Ovary (tissue), 9 donors: ENCODE measurements around the gene ARHGAP10. TPM values are rescaled to one million over a fixed set of nuclear protein-coding genes. Genes with fewer than 3 reads are reported as not detected.
A peak's percentile ranks its signal among the peaks of the same experiment; 100 is the strongest.

Experiments
- DNase-seq, 5 donors: peaks; one replicate each; pipeline ENCODE4 v3.0.0-alpha.2; 2019 to 2020
- H3K27ac ChIP-seq, 2 donors: fragments of 200-600 bp; one replicate each; pipeline versions ENCODE4 v1.5.1 to v1.8.0; 2019 to 2022
- H3K27me3 ChIP-seq: fragments of 200-600 bp; one replicate; pipeline ENCODE4 v1.8.0; 2022
- H3K36me3 ChIP-seq: fragments of 200-600 bp; sonication (generic); one replicate; pipeline ENCODE4 v1.5.1; 2019
- H3K4me1 ChIP-seq: one replicate; pipeline ENCODE4 v1.8.1; 2013; ENCODE audit warnings: mild to moderate bottlenecking, moderate library complexity; ENCODE audit not compliant: insufficient read depth
- H3K4me3 ChIP-seq: fragments of 200-600 bp; sonication (generic); one replicate; pipeline ENCODE4 v1.5.1; 2017
- H3K9me3 ChIP-seq, 2 donors: fragments of 200-600 bp in 1 of 2; sonication (generic) in 1 of 2; one replicate each; pipeline versions ENCODE4 v1.5.1 to v1.8.1; 2013 to 2019; ENCODE audit warnings: mild to moderate bottlenecking in 1 of 2, moderate library complexity in 1 of 2
- CTCF ChIP-seq, 3 donors: fragments of 450-650 bp in 2 of 3; fragments of 200-600 bp in 1 of 3; IDR thresholded peaks; one replicate each; pipeline versions ENCODE4 v1.5.1 to v1.8.0; 2016 to 2022; ENCODE audit warnings: antibody characterized with exemption in 3 of 3, mild to moderate bottlenecking in 1 of 3
- EP300 ChIP-seq: sonication (generic); formaldehyde crosslinking; IDR thresholded peaks from one replicate; pipeline ENCODE4 v1.6.1; 2017; ENCODE audit warnings: antibody characterized with exemption
- POLR2A ChIP-seq: fragments of 450-650 bp; IDR thresholded peaks from one replicate; pipeline ENCODE4 v1.6.1; 2017; ENCODE audit warnings: antibody characterized with exemption, mild to moderate bottlenecking, moderate library complexity
- WGBS, 3 donors: extraction: QIAGEN DNeasy Blood & Tissue Kit in 1 of 3; methylation state at CpG; one replicate each; pipeline versions ENCODE4 v1.1.5 to v1.1.7; 2013 to 2017; 5-methylcytosine and 5-hydroxymethylcytosine counted together
- intact Hi-C, 4 donors: fragments of 100-400 bp; cut with DNase I; formaldehyde crosslinking; loops; one replicate each; pipeline versions ENCODE4 v1.11.0 to v1.15.1; 2022 to 2023
- polyA plus RNA-seq, 2 donors: library from polyadenylated mRNA; stranded (reverse); fragments of 200-250 nt in 1 of 2; fragments of 350-450 nt in 1 of 2; fragmentation: Illumina TruSeq in 1 of 2; extraction: RNeasy Lipid Tissue Mini Kit (QIAGEN cat#74804) in 1 of 2; gene quantifications; one replicate each; pipeline ENCODE4 v1.2.3, GENCODE V29; 2013 to 2014
- total RNA-seq, 7 donors: library from RNA; depleted of rRNA in 2 of 7; stranded (reverse); fragments of >200 nt in 2 of 7; fragmentation: NEBNext Ultra II Directional in 3 of 7; extraction: Animal tissue kit (Norgen Biotek cat#: 25700) in 3 of 7; gene quantifications; one replicate each; pipeline versions ENCODE4 v1.1.0 to v1.2.4, GENCODE V29; 2016 to 2023
- donor health status: DM: no; HTN: no; CAD: no; lungs with moderate emphysema.
- donor health status: DM: no; HTN: no; CAD: no.
- donor health status: Bipolar disorder and iron deficiency.
- donor health status: DM: yes; HTN: yes; CAD: no.
- donor health status: DM: no; HTN: no; CAD: no.
- donor health status: DM: yes; HTN: yes; CAD: no.

The ARHGAP10 gene
- total and polyA plus RNA-seq, 9 donors = 37.1 to 76.7 (median 63.8) TPM

GRCh38 chr4:147813973-147814372 is 82.1 kb downstream of the ARHGAP10 start:
- intact Hi-C loops = loop anchor here in 1 of 4 donors (10.0 kb wide), 1 partner anchor 79 kb away; the partner anchor contains the start of gene ARHGAP10
- H3K9me3 ChIP-seq = no peaks in the 10 kb centered on the region
- peaks cover 34% of the 10 kb centered on the region for H3K4me1 ChIP-seq
- no peak overlapping the region for H3K27ac ChIP-seq
- H3K36me3 ChIP-seq = no peaks in the 10 kb centered on the region
- WGBS, 3 donors = 71 to 75% (median 71%) methylated on average over 6 of the region's 6 CpGs
- no peak for TF ChIP-seq POLR2A
- TF ChIP-seq EP300 = no peak
- no peak for TF ChIP-seq CTCF (IDR thresholded peaks at IDR 0.05)
- H3K4me3 ChIP-seq = no peak overlapping the region
- no peak for DNase-seq
- no peaks in the 10 kb centered on the region for H3K27me3 ChIP-seq

DNA sequence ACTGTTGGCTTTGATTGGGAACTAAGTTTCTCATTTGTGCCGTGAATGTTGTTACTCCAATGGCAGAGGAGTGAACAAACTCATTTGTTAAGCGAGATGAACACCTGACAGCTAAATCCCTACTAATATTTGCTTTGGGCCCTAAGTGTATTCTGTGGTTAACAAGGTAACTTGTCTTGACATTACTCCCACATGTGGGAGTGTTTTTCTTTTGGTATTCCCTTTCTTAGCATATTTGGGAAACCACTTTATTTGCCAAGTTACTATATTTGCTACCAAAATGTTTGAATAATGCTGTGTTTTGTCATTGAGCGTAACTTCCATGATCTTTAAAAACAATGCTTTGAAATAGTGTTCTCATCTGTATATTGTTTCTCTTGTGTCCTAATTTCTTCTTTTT is 82.5 kb downstream of the ARHGAP10 start:
- no peak overlapping the region for H3K27ac ChIP-seq

DNA sequence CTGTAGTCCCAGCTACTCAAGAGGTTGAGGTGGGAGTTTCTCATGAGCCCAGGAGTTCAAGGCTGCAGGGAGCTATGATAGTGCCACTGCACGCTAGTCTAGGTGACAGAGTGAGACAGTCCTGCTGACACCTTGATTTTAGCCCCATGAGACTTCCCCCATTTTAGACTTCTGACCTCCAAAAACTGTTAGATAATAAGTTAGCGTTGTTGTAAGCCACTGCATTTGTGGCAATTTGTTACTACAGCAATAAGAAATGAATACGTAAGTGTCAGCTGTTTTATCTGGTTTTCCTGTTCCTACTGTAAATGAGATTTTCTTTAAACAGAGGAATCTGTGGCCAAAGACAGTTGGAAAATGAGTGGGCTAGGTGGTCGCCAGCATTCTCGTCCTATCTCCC is 83.9 kb downstream of the ARHGAP10 start:
- TF ChIP-seq CTCF (IDR thresholded peaks at IDR 0.05) (no peak), POLR2A (no peak), EP300 (no peak)
- no peak for DNase-seq
- H3K27ac ChIP-seq = peak overlapping the region in 1 of 2 donors; percentile 41
- H3K9me3 ChIP-seq = no peaks in the 10 kb centered on the region
- no peak overlapping the region for H3K4me3 ChIP-seq
- WGBS, 3 donors = 89 to 93% (median 92%) methylated on average over 5 of the region's 5 CpGs
- no peaks in the 10 kb centered on the region for H3K36me3 ChIP-seq
- H3K27me3 ChIP-seq = no peaks in the 10 kb centered on the region
- intact Hi-C loops = loop anchor here in 1 of 4 donors (10.0 kb wide), 1 partner anchor 81 kb away; the partner anchor contains the start of gene ARHGAP10
- peaks cover 36% of the 10 kb centered on the region for H3K4me1 ChIP-seq

More for the DNA sequence above, 82.5 kb downstream of the ARHGAP10 start:
- Histone ChIP-seq H3K36me3 (no peaks in the 10 kb centered on the region), H3K27me3 (no peaks in the 10 kb centered on the region), H3K9me3 (no peaks in the 10 kb centered on the region), H3K4me1 (peaks cover 33% of the 10 kb centered on the region), H3K4me3 (no peak overlapping the region)
- intact Hi-C loops = loop anchor here in 1 of 4 donors (10.0 kb wide), 1 partner anchor 80 kb away; the partner anchor contains the start of gene ARHGAP10
- no peak for DNase-seq
- 71 to 78% (median 73%) methylated on average over 3 of the region's 3 CpGs for WGBS, 3 donors
- TF ChIP-seq CTCF (IDR thresholded peaks at IDR 0.05) (no peak), POLR2A (no peak), EP300 (no peak)

GRCh38 chr4:147816382-147817254 is 84.7 kb downstream of the ARHGAP10 start:
- 35 to 44% (median 39%) methylated on average over 4 of the region's 4 CpGs for WGBS, 3 donors
- intact Hi-C loops = loop anchor here in 1 of 4 donors (10.0 kb wide), 1 partner anchor 82 kb away; the partner anchor contains the start of gene ARHGAP10
- Histone ChIP-seq H3K27ac (peak overlapping the region in 1 of 2 donors; percentile 41), H3K36me3 (no peaks in the 10 kb centered on the region), H3K27me3 (no peaks in the 10 kb centered on the region), H3K4me3 (no peak overlapping the region), H3K4me1 (peaks cover 36% of the 10 kb centered on the region), H3K9me3 (no peaks in the 10 kb centered on the region)
- no peak for TF ChIP-seq CTCF (IDR thresholded peaks at IDR 0.05)
- TF ChIP-seq EP300 = no peak
- no peak for TF ChIP-seq POLR2A
- DNase-seq = peak in 1 of 5 donors; percentile 40
